ENCODE data around the gene MT1X.
A peak's percentile ranks its signal among the peaks of the same experiment; 100 is the strongest.

Gene MT1X

DNA sequence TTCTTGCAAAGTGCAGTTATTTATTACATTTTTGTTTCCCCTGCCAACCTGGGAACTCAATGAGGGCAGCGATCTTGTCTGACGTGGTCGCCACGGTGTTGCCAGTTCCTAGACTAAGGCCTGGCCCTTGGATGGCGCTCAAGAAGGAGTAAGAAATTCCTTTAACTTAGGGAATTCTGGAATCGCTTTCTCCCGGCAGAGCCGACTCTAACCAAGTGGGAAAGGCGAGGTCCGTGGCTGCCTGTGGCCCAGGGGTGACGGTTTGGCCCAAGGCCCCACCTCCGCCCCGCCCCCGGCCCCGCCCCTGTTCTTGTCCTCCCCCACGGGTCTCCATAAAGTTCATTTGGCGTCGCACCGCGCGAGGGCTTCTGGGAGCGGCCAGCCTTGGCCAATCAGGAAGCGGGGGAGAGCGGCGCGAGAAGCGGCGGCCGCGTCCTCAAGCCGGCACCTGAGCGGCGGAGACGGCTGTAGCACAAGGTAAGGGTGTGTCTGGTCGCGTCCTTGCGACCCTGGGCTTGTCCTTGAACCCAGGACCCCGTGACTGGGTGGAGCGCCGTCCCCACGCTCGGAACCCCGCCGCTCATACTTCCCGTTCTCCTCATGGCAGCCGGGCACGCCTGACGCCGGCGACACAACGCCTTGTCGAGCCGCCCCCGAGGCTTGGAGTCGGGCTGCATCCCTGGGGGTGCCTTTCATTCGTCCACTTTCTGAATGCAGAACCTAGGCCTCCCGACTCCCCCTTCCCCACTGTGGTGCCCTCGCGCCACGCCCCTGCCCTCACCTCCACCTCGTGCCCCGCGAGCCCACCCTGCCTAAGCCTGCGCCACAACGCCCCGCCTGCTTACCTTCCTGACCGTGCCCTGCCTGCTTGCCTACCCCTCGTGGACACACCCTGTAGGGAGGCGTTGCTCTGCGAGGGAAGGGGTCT, 47.7 kb downstream of the MT1X start, which contains the start of gene NUP93 (continued):
- TF ChIP-seq, protein P1, sequence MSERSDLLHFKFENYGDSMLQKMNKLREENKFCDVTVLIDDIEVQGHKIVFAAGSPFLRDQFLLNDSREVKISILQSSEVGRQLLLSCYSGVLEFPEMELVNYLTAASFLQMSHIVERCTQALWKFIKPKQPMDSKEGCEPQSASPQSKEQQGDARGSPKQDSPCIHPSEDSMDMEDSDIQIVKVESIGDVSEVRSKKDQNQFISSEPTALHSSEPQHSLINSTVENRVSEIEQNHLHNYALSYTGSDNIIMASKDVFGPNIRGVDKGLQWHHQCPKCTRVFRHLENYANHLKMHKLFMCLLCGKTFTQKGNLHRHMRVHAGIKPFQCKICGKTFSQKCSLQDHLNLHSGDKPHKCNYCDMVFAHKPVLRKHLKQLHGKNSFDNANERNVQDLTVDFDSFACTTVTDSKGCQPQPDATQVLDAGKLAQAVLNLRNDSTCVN (tag by site-specific recombination; optimal IDR thresholded peaks at IDR 0.05) = peak; percentile 62
- no peak for TF ChIP-seq ZNF623 (tag by site-specific recombination; IDR thresholded peaks at IDR 0.05)
- no peak for TF ChIP-seq MZF1 (tag by site-specific recombination; IDR thresholded peaks at IDR 0.05; ENCODE audit: borderline replicate concordance)

DNA sequence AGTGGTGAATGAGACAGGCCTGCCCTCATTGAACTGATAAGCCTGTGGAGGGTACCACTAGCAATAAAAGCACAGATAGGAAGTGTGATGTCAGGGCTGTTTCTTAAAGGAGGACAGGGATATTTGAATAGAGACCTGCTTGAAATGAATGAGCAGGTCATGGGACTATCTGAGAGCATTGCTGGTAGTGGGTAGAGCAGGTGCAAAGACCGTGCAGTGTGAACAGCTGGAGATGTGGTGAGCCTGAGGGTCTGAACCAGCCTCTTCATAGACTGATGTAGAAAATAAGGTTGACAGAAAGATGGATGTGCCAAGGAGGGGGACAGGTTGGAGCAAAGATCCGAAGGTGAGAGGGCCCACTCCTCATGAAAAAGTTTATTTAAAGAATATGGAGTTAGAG, 50.1 kb downstream of the MT1X start:
- Histone ChIP-seq H3K9me3 (ENCODE audit: control insufficient read depth, insufficient read depth, low read depth, low read length) (no peaks in the 10 kb centered on the region), H3K27ac (ENCODE audit: extremely low read depth, low read depth, low read length) (no peak overlapping the region), H3K36me3 (ENCODE audit: control insufficient read depth in 2 of 2, insufficient read depth in 1 of 2, low read length in 2 of 2) (no peaks in the 10 kb centered on the region), H3K4me1 (ENCODE audit: control insufficient read depth, insufficient read depth, low read length) (peaks cover 3% of the 10 kb centered on the region; the same call in 1 of the 2 replicates), H3K4me3 (ENCODE audit: low read depth, low read length) (no peak overlapping the region)
- TF ChIP-seq SALL2 (tag by site-specific recombination; IDR thresholded peaks at IDR 0.05; ENCODE audit: borderline replicate concordance) (no peak), ZNF555 (tag by site-specific recombination; conservative IDR thresholded peaks at IDR 0.05) (no peak), MEIS1 (CRISPR knock-in tag; IDR thresholded peaks at IDR 0.05; ENCODE audit: borderline replicate concordance) (no peak), KLF1 (tag by site-specific recombination; IDR thresholded peaks at IDR 0.05) (no peak)
- CTCF ChIA-PET = no interaction called here
- POLR2A ChIA-PET = no interaction called here

DNA sequence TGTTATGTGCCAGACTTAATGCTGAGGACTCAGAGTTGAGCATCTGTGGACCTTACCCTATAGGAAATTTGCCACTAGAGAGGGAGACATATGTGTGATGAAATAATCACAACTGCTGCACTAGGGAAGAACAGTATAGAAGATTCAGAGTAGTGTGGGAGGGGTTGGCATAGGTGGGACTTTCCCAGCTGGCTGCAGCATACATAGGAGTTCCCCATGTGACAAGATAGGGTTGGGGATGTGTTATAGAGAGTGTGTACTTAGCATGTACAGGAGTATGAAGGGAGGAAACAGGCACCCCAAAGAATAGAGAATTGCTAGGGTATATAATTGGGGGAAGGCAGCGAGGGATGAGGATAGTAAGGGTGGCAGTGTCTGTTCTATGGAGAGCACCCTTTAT, 50.6 kb downstream of the MT1X start:
- TF ChIP-seq ZNF747 (tag by site-specific recombination; IDR thresholded peaks at IDR 0.05) (no peak), ZNF112 (tag by site-specific recombination; IDR thresholded peaks at IDR 0.05) (no peak), ZNF600 (tag by site-specific recombination; IDR thresholded peaks at IDR 0.05) (no peak), ZNF776 (tag by site-specific recombination; IDR thresholded peaks at IDR 0.05; ENCODE audit: borderline replicate concordance) (no peak), ZNF24 (tag by site-specific recombination; IDR thresholded peaks at IDR 0.05) (no peak), BCL11B (tag by site-specific recombination; IDR thresholded peaks at IDR 0.05; ENCODE audit: low read depth) (no peak), ZNF394 (tag by site-specific recombination; IDR thresholded peaks at IDR 0.05; ENCODE audit: borderline replicate concordance) (no peak), SETDB1 (IDR thresholded peaks at IDR 0.05; ENCODE audit: insufficient read length, low read length) (no peak), SCRT2 (tag by site-specific recombination; IDR thresholded peaks at IDR 0.05) (no peak), YY2 (tag by site-specific recombination; IDR thresholded peaks at IDR 0.05) (no peak), ZNF133 (tag by site-specific recombination; IDR thresholded peaks at IDR 0.05) (no peak), ZXDB (tag by site-specific recombination; IDR thresholded peaks at IDR 0.05) (no peak), ZNF664 (tag by site-specific recombination; IDR thresholded peaks at IDR 0.05) (no peak), ZNF266 (tag by site-specific recombination; IDR thresholded peaks at IDR 0.05; ENCODE audit: low read depth) (no peak), ZNF423 (tag by site-specific recombination; IDR thresholded peaks at IDR 0.05) (no peak), ZNF350 (tag by site-specific recombination; IDR thresholded peaks at IDR 0.05) (no peak)
- TF ChIP-seq, protein P2, sequence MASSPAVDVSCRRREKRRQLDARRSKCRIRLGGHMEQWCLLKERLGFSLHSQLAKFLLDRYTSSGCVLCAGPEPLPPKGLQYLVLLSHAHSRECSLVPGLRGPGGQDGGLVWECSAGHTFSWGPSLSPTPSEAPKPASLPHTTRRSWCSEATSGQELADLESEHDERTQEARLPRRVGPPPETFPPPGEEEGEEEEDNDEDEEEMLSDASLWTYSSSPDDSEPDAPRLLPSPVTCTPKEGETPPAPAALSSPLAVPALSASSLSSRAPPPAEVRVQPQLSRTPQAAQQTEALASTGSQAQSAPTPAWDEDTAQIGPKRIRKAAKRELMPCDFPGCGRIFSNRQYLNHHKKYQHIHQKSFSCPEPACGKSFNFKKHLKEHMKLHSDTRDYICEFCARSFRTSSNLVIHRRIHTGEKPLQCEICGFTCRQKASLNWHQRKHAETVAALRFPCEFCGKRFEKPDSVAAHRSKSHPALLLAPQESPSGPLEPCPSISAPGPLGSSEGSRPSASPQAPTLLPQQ (tag by site-specific recombination; IDR thresholded peaks at IDR 0.05) = no peak
- TF ChIP-seq, protein P3, sequence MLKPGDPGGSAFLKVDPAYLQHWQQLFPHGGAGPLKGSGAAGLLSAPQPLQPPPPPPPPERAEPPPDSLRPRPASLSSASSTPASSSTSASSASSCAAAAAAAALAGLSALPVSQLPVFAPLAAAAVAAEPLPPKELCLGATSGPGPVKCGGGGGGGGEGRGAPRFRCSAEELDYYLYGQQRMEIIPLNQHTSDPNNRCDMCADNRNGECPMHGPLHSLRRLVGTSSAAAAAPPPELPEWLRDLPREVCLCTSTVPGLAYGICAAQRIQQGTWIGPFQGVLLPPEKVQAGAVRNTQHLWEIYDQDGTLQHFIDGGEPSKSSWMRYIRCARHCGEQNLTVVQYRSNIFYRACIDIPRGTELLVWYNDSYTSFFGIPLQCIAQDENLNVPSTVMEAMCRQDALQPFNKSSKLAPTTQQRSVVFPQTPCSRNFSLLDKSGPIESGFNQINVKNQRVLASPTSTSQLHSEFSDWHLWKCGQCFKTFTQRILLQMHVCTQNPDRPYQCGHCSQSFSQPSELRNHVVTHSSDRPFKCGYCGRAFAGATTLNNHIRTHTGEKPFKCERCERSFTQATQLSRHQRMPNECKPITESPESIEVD (tag by site-specific recombination; IDR thresholded peaks at IDR 0.05) = no peak
- TF ChIP-seq, protein P4, sequence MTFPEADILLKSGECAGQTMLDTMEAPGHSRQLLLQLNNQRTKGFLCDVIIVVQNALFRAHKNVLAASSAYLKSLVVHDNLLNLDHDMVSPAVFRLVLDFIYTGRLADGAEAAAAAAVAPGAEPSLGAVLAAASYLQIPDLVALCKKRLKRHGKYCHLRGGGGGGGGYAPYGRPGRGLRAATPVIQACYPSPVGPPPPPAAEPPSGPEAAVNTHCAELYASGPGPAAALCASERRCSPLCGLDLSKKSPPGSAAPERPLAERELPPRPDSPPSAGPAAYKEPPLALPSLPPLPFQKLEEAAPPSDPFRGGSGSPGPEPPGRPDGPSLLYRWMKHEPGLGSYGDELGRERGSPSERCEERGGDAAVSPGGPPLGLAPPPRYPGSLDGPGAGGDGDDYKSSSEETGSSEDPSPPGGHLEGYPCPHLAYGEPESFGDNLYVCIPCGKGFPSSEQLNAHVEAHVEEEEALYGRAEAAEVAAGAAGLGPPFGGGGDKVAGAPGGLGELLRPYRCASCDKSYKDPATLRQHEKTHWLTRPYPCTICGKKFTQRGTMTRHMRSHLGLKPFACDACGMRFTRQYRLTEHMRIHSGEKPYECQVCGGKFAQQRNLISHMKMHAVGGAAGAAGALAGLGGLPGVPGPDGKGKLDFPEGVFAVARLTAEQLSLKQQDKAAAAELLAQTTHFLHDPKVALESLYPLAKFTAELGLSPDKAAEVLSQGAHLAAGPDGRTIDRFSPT (tag by site-specific recombination; IDR thresholded peaks at IDR 0.05) = no peak
- TF ChIP-seq, protein P5, sequence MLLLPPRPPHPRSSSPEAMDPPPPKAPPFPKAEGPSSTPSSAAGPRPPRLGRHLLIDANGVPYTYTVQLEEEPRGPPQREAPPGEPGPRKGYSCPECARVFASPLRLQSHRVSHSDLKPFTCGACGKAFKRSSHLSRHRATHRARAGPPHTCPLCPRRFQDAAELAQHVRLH (tag by site-specific recombination; IDR thresholded peaks at IDR 0.05) = no peak
- no peak overlapping the region for H3K4me3 ChIP-seq (ENCODE audit: low read depth, low read length)
- no peaks in the 10 kb centered on the region for H3K36me3 ChIP-seq (ENCODE audit: control insufficient read depth in 2 of 2, insufficient read depth in 1 of 2, low read length in 2 of 2)
- ChIA-PET POLR2A (no interaction called here), CTCF (interaction anchor here (0.7 kb wide), 1 partner anchor 377 kb away, joined by 4 read pairs; no protein-coding TSS in a partner anchor)
- no peak overlapping the region for H3K27ac ChIP-seq (ENCODE audit: extremely low read depth, low read depth, low read length)
- H3K4me1 ChIP-seq (ENCODE audit: control insufficient read depth, insufficient read depth, low read length) = peaks cover 5% of the 10 kb centered on the region; the same call in 1 of the 2 replicates
- H3K9me3 ChIP-seq (ENCODE audit: control insufficient read depth, insufficient read depth, low read depth, low read length) = no peaks in the 10 kb centered on the region
